Measurements from ENCODE around the gene COL18A1.

- TF ChIP-seq CTCF (IDR thresholded peaks at IDR 0.05 in 8 of 11, conservative IDR thresholded peaks at IDR 0.05 in 3 of 11) (no peak), POLR2A (IDR thresholded peaks at IDR 0.05) (no peak), POLR2AphosphoS5 (IDR thresholded peaks at IDR 0.05) (peak in 1 of 3 donors; percentile 27)
Measured at GRCh38 chr21:45514311-45515021, 109.5 kb downstream of the COL18A1 start.

Data from spleen (tissue), 7 donors.